Mucosa of descending colon (tissue), 3 donors: ENCODE measurements around the gene NFASC. TPM values are rescaled to one million over a fixed set of nuclear protein-coding genes. Genes with fewer than 3 reads are reported as not detected.
A peak's percentile ranks its signal among the peaks of the same experiment; 100 is the strongest.

Experiments used
- ATAC-seq: fragments of 200-7000 bp; cut with Tn5 transposase; one replicate; pipeline ENCODE4 v1.9.1; 2020; ENCODE audit warnings: mild to moderate bottlenecking, moderate library complexity
- DNase-seq, 3 donors: peaks; one replicate each; pipeline ENCODE4 v3.0.0-alpha.2; 2020
- H3K36me3 ChIP-seq: fragments of 200-600 bp; one replicate; pipeline ENCODE4 v1.8.0; 2021; ENCODE audit warnings: low read depth, mild to moderate bottlenecking
- H3K4me1 ChIP-seq: fragments of 200-600 bp; one replicate; pipeline ENCODE4 v1.8.0; 2021; ENCODE audit warnings: low read depth, mild to moderate bottlenecking
- H3K4me3 ChIP-seq: fragments of 200-600 bp; one replicate; pipeline ENCODE4 v1.8.0; 2021; ENCODE audit warnings: mild to moderate bottlenecking
- H3K9me3 ChIP-seq: fragments of 200-600 bp; one replicate; pipeline ENCODE4 v1.8.0; 2021; ENCODE audit warnings: mild to moderate bottlenecking
- intact Hi-C, 2 donors: fragments of 100-400 bp; cut with DNase I in 1 of 2; cut with micrococcal nuclease in 1 of 2; formaldehyde crosslinking; loops; one replicate each; pipeline versions ENCODE4 v1.11.0 to v1.11.1; 2022; cut with DNase I, micrococcal nuclease
- total RNA-seq, 3 donors: library from RNA; stranded (reverse); fragmentation: NEBNext Ultra II Directional in 2 of 3; extraction: Animal tissue kit (Norgen Biotek cat#: 25700) in 2 of 3; gene quantifications; one replicate each; pipeline versions ENCODE4 v1.2.1 to v1.2.4, GENCODE V29; 2021 to 2023
- TF ChIP-seq, protein P1 (sequence below): fragments of 200-600 bp; IDR thresholded peaks from one replicate; pipeline ENCODE4 v1.8.0; 2022; ENCODE audit warnings: antibody characterized with exemption, mild to moderate bottlenecking
- donor health status: DM: no; HTN: no; CAD: no; lungs with moderate emphysema.
- donor health status: DM: no; HTN: no; CAD: no.
- donor health status: DM: no; HTN: yes; CAD: no.

The NFASC gene
- total RNA-seq, 3 donors from 2014 or later = 12.3 to 27.6 (median 22.7) TPM

DNA sequence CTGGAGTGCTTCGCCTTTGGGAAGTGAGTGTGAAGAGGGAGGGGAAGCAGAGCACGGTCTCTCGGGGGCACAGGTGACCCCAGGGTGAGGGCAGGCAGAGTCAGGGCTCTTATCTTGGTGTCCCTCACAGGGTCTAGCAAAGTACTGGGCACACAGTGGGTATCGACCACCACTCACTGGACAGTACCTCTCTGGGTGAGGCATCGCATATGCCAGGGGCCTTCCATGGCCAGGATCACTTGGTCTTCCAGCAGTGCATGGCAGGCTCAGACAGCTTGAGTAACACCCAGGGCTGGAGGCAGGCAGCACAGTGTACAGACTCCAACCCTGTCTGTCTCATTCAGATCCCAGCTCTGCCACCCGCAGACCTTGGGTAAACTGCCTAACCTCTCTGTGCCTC, 189.0 kb downstream of the NFASC start:
- intact Hi-C loops = loop anchor here (5.0 kb wide), 1 partner anchor 72 kb away; no protein-coding TSS in a partner anchor
- DNase-seq = no peak
- Histone ChIP-seq H3K36me3 (no peaks in the 10 kb centered on the region), H3K4me3 (no peak overlapping the region), H3K9me3 (no peaks in the 10 kb centered on the region), H3K4me1 (peaks cover 2% of the 10 kb centered on the region)
- TF ChIP-seq, protein P1, sequence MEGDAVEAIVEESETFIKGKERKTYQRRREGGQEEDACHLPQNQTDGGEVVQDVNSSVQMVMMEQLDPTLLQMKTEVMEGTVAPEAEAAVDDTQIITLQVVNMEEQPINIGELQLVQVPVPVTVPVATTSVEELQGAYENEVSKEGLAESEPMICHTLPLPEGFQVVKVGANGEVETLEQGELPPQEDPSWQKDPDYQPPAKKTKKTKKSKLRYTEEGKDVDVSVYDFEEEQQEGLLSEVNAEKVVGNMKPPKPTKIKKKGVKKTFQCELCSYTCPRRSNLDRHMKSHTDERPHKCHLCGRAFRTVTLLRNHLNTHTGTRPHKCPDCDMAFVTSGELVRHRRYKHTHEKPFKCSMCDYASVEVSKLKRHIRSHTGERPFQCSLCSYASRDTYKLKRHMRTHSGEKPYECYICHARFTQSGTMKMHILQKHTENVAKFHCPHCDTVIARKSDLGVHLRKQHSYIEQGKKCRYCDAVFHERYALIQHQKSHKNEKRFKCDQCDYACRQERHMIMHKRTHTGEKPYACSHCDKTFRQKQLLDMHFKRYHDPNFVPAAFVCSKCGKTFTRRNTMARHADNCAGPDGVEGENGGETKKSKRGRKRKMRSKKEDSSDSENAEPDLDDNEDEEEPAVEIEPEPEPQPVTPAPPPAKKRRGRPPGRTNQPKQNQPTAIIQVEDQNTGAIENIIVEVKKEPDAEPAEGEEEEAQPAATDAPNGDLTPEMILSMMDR = no peak
- no peak for ATAC-seq

DNA sequence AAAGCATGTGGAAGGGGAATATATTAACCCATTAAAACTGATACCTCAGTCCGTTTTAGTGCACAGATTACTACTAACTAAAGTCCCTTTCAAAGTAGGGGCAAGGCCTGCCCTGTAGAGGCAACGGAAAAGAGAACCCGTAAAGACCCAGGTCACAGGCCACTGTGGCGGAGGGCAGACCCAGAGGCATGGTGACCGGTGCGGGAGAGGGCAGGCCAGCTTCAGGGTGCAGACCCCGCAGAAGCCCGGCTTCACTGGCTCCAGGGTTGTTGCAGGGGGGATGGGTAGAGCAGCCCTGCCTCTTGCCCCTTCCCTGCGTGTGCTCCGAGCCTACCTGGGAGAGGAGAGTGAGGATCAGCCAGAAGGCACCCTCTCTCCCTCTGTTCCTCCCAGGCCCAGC, 190.1 kb downstream of the NFASC start:
- TF ChIP-seq, protein P1 = no peak
- H3K4me3 ChIP-seq = no peak overlapping the region
- ATAC-seq = no peak
- DNase-seq = no peak
- peaks cover 2% of the 10 kb centered on the region for H3K4me1 ChIP-seq
- no peaks in the 10 kb centered on the region for H3K36me3 ChIP-seq
- intact Hi-C loops = loop anchor here (5.0 kb wide), 1 partner anchor 73 kb away; no protein-coding TSS in a partner anchor
- no peaks in the 10 kb centered on the region for H3K9me3 ChIP-seq

DNA sequence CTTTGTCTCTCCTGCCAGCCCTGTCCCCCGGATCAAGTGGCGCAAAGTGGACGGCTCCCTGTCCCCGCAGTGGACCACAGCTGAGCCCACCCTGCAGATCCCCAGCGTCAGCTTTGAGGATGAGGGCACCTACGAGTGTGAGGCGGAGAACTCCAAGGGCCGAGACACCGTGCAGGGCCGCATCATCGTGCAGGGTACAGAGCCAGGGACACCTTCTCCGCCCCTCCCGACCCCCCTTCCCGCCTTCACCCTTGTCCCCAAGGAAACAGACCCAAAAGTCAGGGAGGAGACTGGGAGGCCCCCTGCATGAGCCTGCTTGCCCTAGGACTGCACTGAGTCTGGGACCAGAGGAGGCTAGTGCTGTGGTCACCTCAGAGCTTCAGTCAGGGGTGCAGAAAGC, 190.6 kb downstream of the NFASC start:
- TF ChIP-seq, protein P1 = no peak
- intact Hi-C loops = loop anchor here (5.0 kb wide), 1 partner anchor 74 kb away; no protein-coding TSS in a partner anchor
- DNase-seq = no peak
- no peak for ATAC-seq
- H3K9me3 ChIP-seq = no peaks in the 10 kb centered on the region
- H3K36me3 ChIP-seq = no peaks in the 10 kb centered on the region
- H3K4me3 ChIP-seq = no peak overlapping the region
- H3K4me1 ChIP-seq = peaks cover 2% of the 10 kb centered on the region

DNA sequence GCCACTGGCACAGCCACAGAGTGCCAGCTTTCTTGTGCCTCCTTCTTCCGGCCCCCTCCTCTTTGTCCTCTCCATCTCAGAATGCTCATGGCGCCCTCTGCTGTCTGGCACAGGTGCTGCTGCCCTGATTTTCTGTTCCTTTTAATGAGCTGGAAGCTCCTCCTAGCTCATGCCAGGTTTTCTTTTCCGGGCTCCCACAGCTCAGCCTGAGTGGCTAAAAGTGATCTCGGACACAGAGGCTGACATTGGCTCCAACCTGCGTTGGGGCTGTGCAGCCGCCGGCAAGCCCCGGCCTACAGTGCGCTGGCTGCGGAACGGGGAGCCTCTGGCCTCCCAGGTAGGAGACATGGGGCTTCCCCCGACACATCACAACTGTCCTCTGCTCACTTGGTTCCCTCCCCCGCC, 191.0 kb downstream of the NFASC start:
- intact Hi-C loops = loop anchor here (5.0 kb wide), 1 partner anchor 74 kb away; no protein-coding TSS in a partner anchor
- ATAC-seq = peak; percentile 80
- no peak overlapping the region for H3K4me3 ChIP-seq
- no peaks in the 10 kb centered on the region for H3K36me3 ChIP-seq
- peak in 2 of 3 donors; percentile 80 to 86 for DNase-seq
- TF ChIP-seq, protein P1 = peak; percentile 74
- H3K4me1 ChIP-seq = peaks cover 2% of the 10 kb centered on the region
- no peaks in the 10 kb centered on the region for H3K9me3 ChIP-seq

DNA sequence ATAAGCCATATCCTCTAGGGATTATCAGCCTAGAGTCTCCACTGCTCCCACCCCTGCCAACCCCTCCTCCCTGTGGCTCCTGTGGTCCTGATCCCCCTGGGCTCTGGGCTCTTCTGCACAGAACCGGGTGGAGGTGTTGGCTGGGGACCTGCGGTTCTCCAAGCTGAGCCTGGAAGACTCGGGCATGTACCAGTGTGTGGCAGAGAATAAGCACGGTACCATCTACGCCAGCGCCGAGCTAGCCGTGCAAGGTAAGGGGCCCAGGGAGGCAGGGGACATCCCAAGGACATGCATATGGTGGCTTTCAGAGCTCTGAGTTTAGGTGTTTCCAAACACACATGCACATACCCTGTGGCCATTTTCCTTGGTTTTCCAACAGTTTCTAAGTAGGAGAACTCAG, 191.7 kb downstream of the NFASC start:
- Histone ChIP-seq H3K4me1 (peaks cover 2% of the 10 kb centered on the region), H3K36me3 (no peaks in the 10 kb centered on the region), H3K4me3 (no peak overlapping the region), H3K9me3 (no peaks in the 10 kb centered on the region)
- DNase-seq = no peak
- intact Hi-C loops = loop anchor here (5.0 kb wide), 1 partner anchor 75 kb away; no protein-coding TSS in a partner anchor
- no peak for ATAC-seq
- TF ChIP-seq, protein P1 = no peak

DNA sequence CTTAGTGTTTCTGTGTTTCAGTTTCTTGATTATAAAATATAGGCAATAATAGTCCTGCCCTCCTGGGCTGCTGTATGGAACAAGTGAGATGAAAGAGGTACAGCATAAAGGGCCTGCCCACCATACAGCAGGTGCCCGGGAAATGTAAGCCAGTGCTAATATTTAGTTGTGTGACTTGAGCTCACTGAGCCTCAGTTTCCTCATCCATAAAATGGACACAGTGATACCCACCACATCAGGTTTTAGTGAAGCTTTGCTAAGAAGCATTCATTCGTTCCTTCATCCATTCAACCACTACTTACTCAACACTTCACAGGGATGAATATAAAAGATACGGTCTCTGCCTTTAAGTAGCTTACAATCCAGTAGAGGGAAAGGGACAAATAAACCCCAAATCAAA, 192.2 kb downstream of the NFASC start:
- intact Hi-C loops = loop anchor here (5.0 kb wide), 1 partner anchor 76 kb away; no protein-coding TSS in a partner anchor

More for the DNA sequence above, 192.2 kb downstream of the NFASC start:
- peaks cover 2% of the 10 kb centered on the region for H3K4me1 ChIP-seq
- no peaks in the 10 kb centered on the region for H3K9me3 ChIP-seq
- TF ChIP-seq, protein P1 = no peak
- ATAC-seq = no peak
- H3K4me3 ChIP-seq = no peak overlapping the region
- DNase-seq = no peak
- no peaks in the 10 kb centered on the region for H3K36me3 ChIP-seq
